H9 (cell line): ENCODE measurements around the gene SLC24A1. TPM values are rescaled to one million over a fixed set of nuclear protein-coding genes. Genes with fewer than 3 reads are reported as not detected.

Source experiments
- DNase-seq: peaks from one replicate; pipeline ENCODE4 v3.0.0-alpha.2; 2017
- H2AFZ ChIP-seq: one replicate; pipeline ENCODE4 v1.6.1; 2013; ENCODE audit warnings: mild to moderate bottlenecking, low read length, control low read depth, moderate library complexity
- H2AK5ac ChIP-seq: 2 replicates; pipeline ENCODE4 v1.6.1; 2013; ENCODE audit warnings: low read length, control low read depth, mixed read lengths; ENCODE audit not compliant: insufficient read length
- H2BK120ac ChIP-seq: one replicate; pipeline ENCODE4 v1.6.1; 2013; ENCODE audit warnings: low read depth, mild to moderate bottlenecking, low read length, control low read depth, inconsistent platforms; ENCODE audit not compliant: poor library complexity, severe bottlenecking
- H2BK12ac ChIP-seq: 2 replicates; pipeline ENCODE4 v1.6.1; 2013; ENCODE audit warnings: low read length, control low read depth, mixed read lengths, low read depth; ENCODE audit not compliant: insufficient read length
- H2BK15ac ChIP-seq: 2 replicates; pipeline ENCODE4 v1.6.1; 2013; ENCODE audit warnings: low read depth, low read length, control low read depth
- H2BK20ac ChIP-seq: one replicate; pipeline ENCODE4 v1.6.1; 2013; ENCODE audit warnings: low read depth, mild to moderate bottlenecking, low read length, control low read depth, inconsistent platforms; ENCODE audit not compliant: poor library complexity, severe bottlenecking
- H2BK5ac ChIP-seq: 2 replicates; pipeline ENCODE4 v1.6.1; 2013; ENCODE audit warnings: low read length, control low read depth, mixed read lengths; ENCODE audit not compliant: insufficient read length
- H3K14ac ChIP-seq: 2 replicates; pipeline ENCODE4 v1.6.1; 2013; ENCODE audit warnings: low read length, control low read depth; ENCODE audit not compliant: insufficient read depth
- H3K18ac ChIP-seq: 2 replicates; pipeline ENCODE4 v1.6.1; 2013; ENCODE audit warnings: low read depth, mild to moderate bottlenecking, mixed read lengths, low read length, control low read depth; ENCODE audit not compliant: insufficient read length
- H3K23ac ChIP-seq: 2 replicates; pipeline ENCODE4 v1.6.1; 2013; ENCODE audit warnings: low read length, control low read depth, mixed read lengths, low read depth; ENCODE audit not compliant: insufficient read length
- H3K23me2 ChIP-seq: 2 replicates; pipeline ENCODE4 v1.6.1; 2013; ENCODE audit warnings: low read depth, mild to moderate bottlenecking, mixed read lengths, low read length, control low read depth; ENCODE audit not compliant: insufficient read length, poor library complexity, severe bottlenecking
- H3K27ac ChIP-seq: 2 replicates; pipeline ENCODE4 v1.5.1; 2013; ENCODE audit warnings: low read length, control low read depth, mixed read lengths, low read depth; ENCODE audit not compliant: insufficient read length
- H3K27me3 ChIP-seq: 2 replicates; pipeline ENCODE4 v1.6.1; 2013; ENCODE audit warnings: low read length, control low read depth, inconsistent platforms; ENCODE audit not compliant: insufficient read depth
- H3K4ac ChIP-seq: 2 replicates; pipeline ENCODE4 v1.6.1; 2013; ENCODE audit warnings: low read depth, mild to moderate bottlenecking, control low read depth, inconsistent platforms, low read length, moderate library complexity
- H3K4me1 ChIP-seq: 2 replicates; pipeline ENCODE4 v1.6.1; 2013; ENCODE audit warnings: low read length, control low read depth, inconsistent platforms; ENCODE audit not compliant: insufficient read depth
- H3K4me2 ChIP-seq: 2 replicates; pipeline ENCODE4 v1.6.1; 2013; ENCODE audit warnings: low read length, control low read depth, mixed read lengths; ENCODE audit not compliant: insufficient read length, insufficient read depth
- H3K56ac ChIP-seq: 2 replicates; pipeline ENCODE4 v1.6.1; 2013; ENCODE audit warnings: low read depth, mild to moderate bottlenecking, mixed read lengths, low read length, control low read depth; ENCODE audit not compliant: insufficient read length
- H3K79me1 ChIP-seq: 2 replicates; pipeline ENCODE4 v1.6.1; 2013; ENCODE audit warnings: low read depth, mild to moderate bottlenecking, moderate library complexity, low read length, control low read depth, inconsistent platforms; ENCODE audit not compliant: insufficient read depth, poor library complexity, severe bottlenecking
- H3K79me2 ChIP-seq: 2 replicates; pipeline ENCODE4 v1.6.1; 2013; ENCODE audit warnings: low read length, control low read depth, inconsistent platforms; ENCODE audit not compliant: insufficient read depth
- H3K9ac ChIP-seq: 2 replicates; pipeline ENCODE4 v1.6.1; 2013; ENCODE audit warnings: low read length, control low read depth, mixed read lengths; ENCODE audit not compliant: insufficient read length; ENCODE audit errors: extremely low read depth
- H3K9me3 ChIP-seq: one replicate; pipeline ENCODE4 v1.6.1; 2013; ENCODE audit warnings: low read depth, low read length, inconsistent platforms; ENCODE audit not compliant: control insufficient read depth
- H3T11ph ChIP-seq: one replicate; pipeline ENCODE4 v1.6.1; 2013; ENCODE audit warnings: mild to moderate bottlenecking, low read length, control low read depth, inconsistent platforms
- H4K20me1 ChIP-seq: one replicate; pipeline ENCODE4 v1.6.1; 2013; ENCODE audit not compliant: control insufficient read depth, insufficient read length, insufficient read depth
- H4K5ac ChIP-seq: 2 replicates; pipeline ENCODE4 v1.6.1; 2013; ENCODE audit warnings: low read depth, mild to moderate bottlenecking, mixed read lengths, low read length, control low read depth; ENCODE audit not compliant: insufficient read length
- H4K8ac ChIP-seq: replicated peaks from 2 replicates; pipeline ENCODE4 v1.6.1; 2013; ENCODE audit warnings: low read length, control low read depth, mixed read lengths, low read depth; ENCODE audit not compliant: insufficient read length
- H4K91ac ChIP-seq: 2 replicates; pipeline ENCODE4 v1.6.1; 2013; ENCODE audit warnings: low read depth, mild to moderate bottlenecking, moderate library complexity, mixed read lengths, low read length, control low read depth; ENCODE audit not compliant: insufficient read length
- H3K27ac Mint-ChIP-seq, 3 experiments: 2 replicates in 2 of 3; 3 replicates in 1 of 3; pipeline ENCODE4 v1.8.0; 2020 to 2021; ENCODE audit warnings: mixed read lengths in 3 of 3, mild to moderate bottlenecking in 1 of 3, moderate library complexity in 1 of 3
- H3K27me3 Mint-ChIP-seq: 2 replicates; pipeline ENCODE4 v1.8.0; 2021; ENCODE audit warnings: low read depth, mild to moderate bottlenecking, moderate library complexity, mixed read lengths
- H3K36me3 Mint-ChIP-seq, 3 experiments: 2 replicates in 2 of 3; 3 replicates in 1 of 3; pipeline ENCODE4 v1.8.0; 2020 to 2021; ENCODE audit warnings: low read depth in 3 of 3, mixed read lengths in 3 of 3; ENCODE audit not compliant: insufficient read depth in 1 of 3
- H3K4me1 Mint-ChIP-seq, 2 experiments: 2 replicates each; pipeline ENCODE4 v1.8.0; 2020; ENCODE audit warnings: mixed read lengths in 2 of 2
- H3K4me3 Mint-ChIP-seq, 2 experiments: 2 replicates in 1 of 2; 3 replicates in 1 of 2; pipeline ENCODE4 v1.8.0; 2020 to 2021; ENCODE audit warnings: mild to moderate bottlenecking in 2 of 2, mixed read lengths in 2 of 2, moderate library complexity in 1 of 2
- H3K9me3 Mint-ChIP-seq, 2 experiments: 2 replicates in 1 of 2; 3 replicates in 1 of 2; pipeline ENCODE4 v1.8.0; 2020; ENCODE audit warnings: mild to moderate bottlenecking in 2 of 2, mixed read lengths in 2 of 2, moderate library complexity in 1 of 2
- CTCF ChIP-seq: fragments of 200-600 bp; sonication (generic); conservative IDR thresholded peaks from 3 replicates; pipeline ENCODE4 v1.8.0; 2021; ENCODE audit warnings: antibody characterized with exemption, mild to moderate bottlenecking
- WGBS: extraction: QIAGEN DNeasy Blood & Tissue Kit; methylation state at CpG from one replicate; pipeline ENCODE4 v1.1.7; 2013; ENCODE audit warnings: missing lambda C conversion rate, low lambda C conversion rate, mixed read lengths; ENCODE audit not compliant: insufficient read length; ENCODE audit errors: extremely low coverage; 5-methylcytosine and 5-hydroxymethylcytosine counted together
- total RNA-seq: library from RNA; stranded (reverse); gene quantifications from 2 replicates; pipeline ENCODE4 v1.2.1, GENCODE V29; 2021

SLC24A1 gene
- total RNA-seq, 1 experiment from 2014 or later = 8.6 TPM

- no peak overlapping the region for H3K4me2 ChIP-seq
- no peak overlapping the region for H2BK15ac ChIP-seq
- H2BK12ac ChIP-seq = no peak overlapping the region
- H3K14ac ChIP-seq = no peak overlapping the region
- WGBS = no CpG with 5 or more reads among the region's 2 CpGs
- DNase-seq = no peak
- no peak overlapping the region for H3K56ac ChIP-seq
- no peak overlapping the region for H4K8ac ChIP-seq
- H3K4me1 Mint-ChIP-seq = no peaks in the 10 kb centered on the region
- H3K27me3 Mint-ChIP-seq = no peaks in the 10 kb centered on the region
- no peaks in the 10 kb centered on the region for H3K9me3 ChIP-seq
- no peaks in the 10 kb centered on the region for H3K79me1 ChIP-seq
- H2AFZ ChIP-seq = no peak overlapping the region
- H3K79me2 ChIP-seq = no peaks in the 10 kb centered on the region
- no peak overlapping the region for H2AK5ac ChIP-seq
- no peak overlapping the region for H3K18ac ChIP-seq
- H3K27ac ChIP-seq = no peak overlapping the region
- H4K91ac ChIP-seq = no peak overlapping the region
- no peak overlapping the region for H3K27ac Mint-ChIP-seq
- no peak overlapping the region for H3K4ac ChIP-seq
- no peak overlapping the region for H2BK5ac ChIP-seq
- H3K23me2 ChIP-seq = no peaks in the 10 kb centered on the region
- no peak overlapping the region for H3T11ph ChIP-seq
- H3K27me3 ChIP-seq = no peaks in the 10 kb centered on the region
- H3K23ac ChIP-seq = no peak overlapping the region
- H4K5ac ChIP-seq = no peak overlapping the region
- H3K4me3 Mint-ChIP-seq = no peak overlapping the region
- no peak overlapping the region for H2BK120ac ChIP-seq
- no peak overlapping the region for H3K9ac ChIP-seq
- H2BK20ac ChIP-seq = no peak overlapping the region
- H3K4me1 ChIP-seq = no peaks in the 10 kb centered on the region
- no peak for TF ChIP-seq CTCF
- H3K9me3 Mint-ChIP-seq = no peaks in the 10 kb centered on the region
- no peaks in the 10 kb centered on the region for H3K36me3 Mint-ChIP-seq
- no peaks in the 10 kb centered on the region for H4K20me1 ChIP-seq
These were observed 60.7 kb downstream of the SLC24A1 start for GRCh38 chr15:65682404-65682911.
